GM12875 (cell line): ENCODE measurements around the gene DDX41.
A peak's percentile ranks its signal among the peaks of the same experiment; 100 is the strongest.

Experiments used
- H3K4me3 ChIP-seq: one replicate; pipeline ENCODE4 v1.5.1; 2011; ENCODE audit warnings: low read depth, low read length, control low read depth
- TF ChIP-seq, protein P1 (sequence below): IDR thresholded peaks from 2 replicates; pipeline ENCODE4 v1.5.1; 2011; ENCODE audit warnings: low read depth, mild to moderate bottlenecking, control low read depth, inconsistent platforms, low read length, moderate library complexity, borderline replicate concordance; ENCODE audit not compliant: insufficient read depth

The DDX41 gene

DNA sequence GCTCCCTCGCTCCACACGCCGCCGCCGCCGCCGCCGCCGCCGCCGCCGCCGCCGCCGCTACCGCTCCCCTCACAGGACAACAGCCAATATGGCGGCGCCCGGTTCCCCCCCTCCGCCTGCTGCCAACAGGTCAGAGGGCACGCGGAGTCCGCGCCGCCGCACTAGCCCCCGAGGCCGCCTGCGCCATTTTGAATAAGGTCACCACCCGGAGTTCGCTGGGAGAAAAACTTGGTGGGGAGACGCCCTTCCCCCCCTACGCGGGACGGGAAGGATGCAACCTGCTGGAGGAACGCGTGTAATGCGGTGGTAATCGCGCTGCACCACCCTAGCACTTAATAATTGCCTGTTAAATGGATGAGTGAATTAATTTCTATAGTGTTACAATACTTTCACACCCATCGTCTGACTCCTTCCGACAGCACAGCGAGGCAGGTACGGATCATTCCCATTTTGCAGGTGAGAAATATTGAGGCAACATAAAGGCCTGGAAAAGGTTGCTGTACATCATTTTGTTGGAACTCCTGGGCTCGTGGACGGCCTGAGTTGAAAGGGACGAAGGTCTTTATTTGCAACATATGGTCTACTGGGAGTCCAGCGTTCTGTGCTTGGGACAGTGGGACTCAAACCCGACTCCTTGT, 37.8 kb upstream of the DDX41 start, which contains the start of gene FAM193B:
Gene FAM193B (minus strand): TSS at position 90 of the 638 bp plus-strand sequence. CDS start 105 bp downstream, outside the sequence.
- H3K4me3 ChIP-seq = peak within 1 kb of the TSS; percentile 89
- TF ChIP-seq, protein P1, sequence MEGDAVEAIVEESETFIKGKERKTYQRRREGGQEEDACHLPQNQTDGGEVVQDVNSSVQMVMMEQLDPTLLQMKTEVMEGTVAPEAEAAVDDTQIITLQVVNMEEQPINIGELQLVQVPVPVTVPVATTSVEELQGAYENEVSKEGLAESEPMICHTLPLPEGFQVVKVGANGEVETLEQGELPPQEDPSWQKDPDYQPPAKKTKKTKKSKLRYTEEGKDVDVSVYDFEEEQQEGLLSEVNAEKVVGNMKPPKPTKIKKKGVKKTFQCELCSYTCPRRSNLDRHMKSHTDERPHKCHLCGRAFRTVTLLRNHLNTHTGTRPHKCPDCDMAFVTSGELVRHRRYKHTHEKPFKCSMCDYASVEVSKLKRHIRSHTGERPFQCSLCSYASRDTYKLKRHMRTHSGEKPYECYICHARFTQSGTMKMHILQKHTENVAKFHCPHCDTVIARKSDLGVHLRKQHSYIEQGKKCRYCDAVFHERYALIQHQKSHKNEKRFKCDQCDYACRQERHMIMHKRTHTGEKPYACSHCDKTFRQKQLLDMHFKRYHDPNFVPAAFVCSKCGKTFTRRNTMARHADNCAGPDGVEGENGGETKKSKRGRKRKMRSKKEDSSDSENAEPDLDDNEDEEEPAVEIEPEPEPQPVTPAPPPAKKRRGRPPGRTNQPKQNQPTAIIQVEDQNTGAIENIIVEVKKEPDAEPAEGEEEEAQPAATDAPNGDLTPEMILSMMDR = 0 out of 2 replicates have a peak, but pooled peaks have one; percentile 19

DNA sequence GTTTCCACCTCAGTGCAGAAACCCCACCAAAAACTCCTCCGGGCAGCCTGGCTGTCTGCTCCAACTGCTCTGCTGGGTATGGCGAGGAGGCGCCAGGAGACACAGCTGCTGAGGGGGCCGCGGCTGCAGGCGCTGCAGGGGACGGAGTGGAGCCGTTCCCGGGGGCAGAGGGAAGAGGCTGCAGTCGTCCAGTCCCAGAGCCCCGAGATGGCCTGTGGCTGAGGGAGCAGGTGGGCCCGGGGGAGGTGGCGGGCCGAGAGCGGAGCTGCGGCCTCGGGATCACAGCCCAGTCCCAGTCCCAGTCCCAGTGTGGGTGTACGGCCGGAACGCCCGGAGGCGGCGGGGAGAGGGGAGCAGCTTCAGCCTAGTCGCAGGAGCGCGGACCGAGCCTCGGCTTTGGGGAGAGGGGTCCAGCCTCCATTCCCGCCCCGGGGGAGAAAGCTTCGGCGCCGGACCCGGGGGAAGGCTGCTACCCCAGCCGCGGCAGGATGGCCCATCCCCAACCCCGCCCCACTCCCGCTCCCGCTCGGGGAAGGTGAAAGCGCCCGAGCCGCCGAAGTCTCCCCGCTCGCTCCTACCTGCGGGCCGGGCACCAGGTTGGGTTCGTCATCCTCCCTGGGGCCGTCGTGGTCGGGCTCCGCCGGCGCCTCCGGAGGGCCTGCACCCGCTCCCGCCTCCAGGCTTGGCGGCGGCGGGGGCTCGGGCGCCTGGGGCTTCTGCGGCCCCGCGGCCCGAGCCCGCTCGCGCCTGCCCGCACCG, 37.1 kb upstream of the DDX41 start:
- TF ChIP-seq, protein P1 = no peak
- H3K4me3 ChIP-seq = peak overlapping the region; percentile 89

DNA sequence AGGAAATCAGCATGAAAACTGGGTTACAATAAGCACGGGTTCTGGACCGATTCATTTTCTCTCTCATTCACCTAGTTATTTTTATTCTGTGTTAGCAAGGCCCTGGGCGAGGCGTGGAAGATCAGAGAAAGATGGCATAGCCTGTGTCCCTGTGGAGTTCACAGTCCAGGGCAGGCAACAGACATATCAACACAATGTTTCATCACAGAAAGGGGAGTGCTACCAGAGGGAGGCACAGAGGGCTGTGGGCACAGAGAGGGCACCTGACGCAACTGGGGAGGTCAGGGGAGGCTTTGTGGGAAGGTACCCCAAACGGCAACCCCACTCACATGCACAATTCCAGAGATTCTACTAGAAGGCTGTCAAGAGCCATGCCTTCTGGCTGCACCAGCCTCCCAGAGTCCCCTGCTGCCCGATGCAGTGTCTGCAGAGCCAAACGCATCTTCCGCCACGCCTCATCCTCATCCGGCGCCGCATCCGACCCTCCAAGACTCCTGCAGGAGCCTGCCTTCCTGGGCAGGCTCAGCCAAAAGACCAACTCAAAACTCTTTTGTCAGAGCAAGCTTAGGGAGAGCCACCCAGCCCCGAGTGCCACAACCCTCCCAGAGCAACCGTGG, 36.2 kb upstream of the DDX41 start:
- TF ChIP-seq, protein P1 = no peak
- H3K4me3 ChIP-seq = peak overlapping the region; percentile 89

DNA sequence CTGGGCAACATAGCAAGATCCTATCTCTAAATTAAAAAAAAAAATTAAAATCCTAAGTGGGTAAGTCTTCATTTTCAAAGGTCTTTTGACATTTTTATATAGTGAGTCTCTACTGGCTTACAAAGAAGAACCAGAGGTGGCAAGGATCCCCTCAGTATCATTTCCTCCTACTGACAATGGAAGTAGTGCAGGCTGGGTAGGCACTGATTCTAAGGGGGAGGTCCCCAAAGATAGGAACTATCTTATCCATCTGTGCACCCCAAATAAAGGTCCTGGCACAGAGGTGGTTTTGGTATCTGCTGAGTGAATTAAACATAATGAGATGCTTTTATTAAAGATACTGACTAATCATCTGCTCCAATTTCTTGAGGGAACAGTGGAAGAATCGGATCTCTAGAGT, 33.4 kb upstream of the DDX41 start:
- H3K4me3 ChIP-seq = no peak overlapping the region
- TF ChIP-seq, protein P1 = no peak

DNA sequence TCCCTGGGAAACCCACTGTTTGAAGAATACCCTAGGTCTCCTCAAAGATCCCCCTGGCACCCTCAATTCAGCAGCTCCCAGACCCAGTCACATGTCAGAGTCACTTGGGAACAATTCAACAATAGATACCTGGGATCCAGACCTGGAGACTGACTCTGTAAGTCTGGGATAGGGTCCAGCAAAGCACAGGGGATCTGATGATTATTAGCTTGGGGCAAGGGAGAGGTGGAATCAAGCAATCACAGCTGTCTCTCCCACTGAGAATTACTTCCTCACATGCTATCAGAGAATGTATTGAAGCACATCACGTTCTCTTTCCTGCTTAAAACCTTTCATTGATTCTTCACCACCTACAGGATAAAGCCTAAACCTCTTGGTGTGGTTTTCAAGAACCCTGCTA, 31.7 kb upstream of the DDX41 start:
- H3K4me3 ChIP-seq = no peak overlapping the region
- TF ChIP-seq, protein P1 = no peak

DNA sequence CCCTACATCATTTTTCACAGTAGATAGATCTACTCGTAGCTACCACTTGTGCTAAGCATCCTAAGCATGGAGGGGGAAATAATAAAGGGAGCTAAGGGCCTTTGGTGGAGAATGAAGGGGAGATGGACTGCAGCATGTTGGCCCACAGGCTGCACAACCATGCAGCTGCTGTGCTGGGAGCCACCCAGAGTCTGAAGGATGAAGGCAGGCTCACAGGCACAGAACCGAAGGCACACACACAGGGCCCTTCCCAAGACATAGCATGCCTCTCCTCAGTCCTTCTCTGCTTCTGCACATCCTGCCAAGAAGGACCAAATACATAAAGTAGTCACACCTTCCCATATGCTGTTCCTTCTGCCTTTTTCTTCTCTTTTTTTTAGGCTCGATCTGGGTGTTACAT, 31.0 kb upstream of the DDX41 start:
- TF ChIP-seq, protein P1 = no peak
- H3K4me3 ChIP-seq = no peak overlapping the region
